ENCODE data around the gene DOCK9.

DOCK9 gene

DNA sequence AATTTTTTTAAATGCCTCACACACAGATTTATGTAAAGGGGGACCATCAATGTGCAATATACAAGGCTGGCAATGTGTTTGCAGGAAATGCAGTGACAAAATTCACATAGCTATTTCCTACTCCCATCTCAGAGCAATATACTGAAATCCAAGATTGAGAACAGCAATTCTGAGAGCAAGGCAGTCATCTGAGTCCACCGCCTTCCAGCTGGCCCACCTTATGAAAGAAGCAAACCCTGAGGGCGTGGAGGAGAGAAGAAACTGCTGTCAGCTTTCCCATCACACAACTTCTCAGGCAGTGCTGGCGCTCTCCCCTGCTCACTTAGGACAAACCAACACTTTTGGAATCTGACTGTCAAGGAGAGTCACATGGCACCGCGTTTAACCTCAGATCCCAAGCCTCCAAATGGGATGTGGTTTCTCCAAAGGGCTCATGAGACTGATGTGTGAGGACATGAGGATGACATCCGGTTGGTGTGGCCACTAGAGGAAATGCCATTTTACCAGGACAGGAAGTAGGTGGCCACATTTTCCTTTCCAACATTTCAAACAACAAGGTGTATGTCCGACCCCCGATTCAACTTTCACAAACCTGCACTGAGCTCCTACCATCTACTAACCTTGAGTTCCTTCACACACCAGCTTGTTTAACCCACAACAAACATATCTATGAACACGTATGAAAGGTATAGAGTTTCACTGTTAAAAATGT lies 3.7 kb upstream of the DOCK9 start:
- no peak overlapping the region for H3K4me3 ChIP-seq
- no peaks in the 10 kb centered on the region for H3K36me3 ChIP-seq
- no peaks in the 10 kb centered on the region for H3K9me3 ChIP-seq
- DNase-seq: no peak
- TF ChIP-seq, protein P1, sequence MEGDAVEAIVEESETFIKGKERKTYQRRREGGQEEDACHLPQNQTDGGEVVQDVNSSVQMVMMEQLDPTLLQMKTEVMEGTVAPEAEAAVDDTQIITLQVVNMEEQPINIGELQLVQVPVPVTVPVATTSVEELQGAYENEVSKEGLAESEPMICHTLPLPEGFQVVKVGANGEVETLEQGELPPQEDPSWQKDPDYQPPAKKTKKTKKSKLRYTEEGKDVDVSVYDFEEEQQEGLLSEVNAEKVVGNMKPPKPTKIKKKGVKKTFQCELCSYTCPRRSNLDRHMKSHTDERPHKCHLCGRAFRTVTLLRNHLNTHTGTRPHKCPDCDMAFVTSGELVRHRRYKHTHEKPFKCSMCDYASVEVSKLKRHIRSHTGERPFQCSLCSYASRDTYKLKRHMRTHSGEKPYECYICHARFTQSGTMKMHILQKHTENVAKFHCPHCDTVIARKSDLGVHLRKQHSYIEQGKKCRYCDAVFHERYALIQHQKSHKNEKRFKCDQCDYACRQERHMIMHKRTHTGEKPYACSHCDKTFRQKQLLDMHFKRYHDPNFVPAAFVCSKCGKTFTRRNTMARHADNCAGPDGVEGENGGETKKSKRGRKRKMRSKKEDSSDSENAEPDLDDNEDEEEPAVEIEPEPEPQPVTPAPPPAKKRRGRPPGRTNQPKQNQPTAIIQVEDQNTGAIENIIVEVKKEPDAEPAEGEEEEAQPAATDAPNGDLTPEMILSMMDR (IDR thresholded peaks at IDR 0.05): no peak
- intact Hi-C loops (cut with DNase I; ENCODE audit: low total_unique reads): loop anchor here (2.0 kb wide), 1 partner anchor 23 kb away; no protein-coding TSS in a partner anchor
- H3K4me1 ChIP-seq: peaks cover 0 to 36% (median 12%) of the 10 kb centered on the region in 4 donors
- H3K27ac ChIP-seq: no peak overlapping the region
- H3K27me3 ChIP-seq: no peaks in the 10 kb centered on the region

DNA sequence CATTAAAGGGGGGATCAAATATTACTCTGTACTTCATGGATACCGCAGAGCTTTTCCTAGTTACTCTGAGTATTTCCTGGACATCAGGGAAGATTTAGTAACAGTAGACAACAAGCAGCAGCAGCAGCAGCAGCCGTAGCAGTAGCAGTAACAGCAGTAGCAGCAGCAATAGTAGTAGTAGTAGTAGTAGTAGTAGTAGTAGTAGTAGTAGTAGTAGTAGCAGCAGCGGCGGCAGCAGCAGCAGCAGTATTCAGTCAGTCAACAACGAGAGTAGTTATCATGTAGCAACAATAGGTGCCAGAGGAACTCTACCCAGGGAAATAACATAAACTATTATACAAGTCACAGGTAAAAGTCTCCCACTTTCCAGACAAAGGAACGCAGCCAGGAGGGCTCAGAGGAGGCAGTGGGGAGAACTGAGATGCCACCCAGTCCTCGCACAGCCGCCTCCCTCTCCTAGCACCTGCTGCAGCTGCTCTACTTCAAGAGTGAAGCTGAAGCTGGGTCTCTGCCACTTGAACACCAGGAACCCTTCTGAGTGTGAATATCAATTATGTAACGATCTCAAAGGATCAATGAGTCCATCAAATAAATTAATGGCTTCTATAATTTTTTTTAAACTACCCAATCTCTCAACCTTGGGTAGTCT lies 1.3 kb upstream of the DOCK9 start:
- no peak for DNase-seq
- H3K4me1 ChIP-seq: peaks cover 0 to 31% (median 12%) of the 10 kb centered on the region in 4 donors
- H3K27ac ChIP-seq: no peak overlapping the region
- intact Hi-C loops (cut with DNase I; ENCODE audit: low total_unique reads): no loop called here
- H3K27me3 ChIP-seq: no peaks in the 10 kb centered on the region
- H3K9me3 ChIP-seq: no peaks in the 10 kb centered on the region
- no peak overlapping the region for H3K4me3 ChIP-seq
- H3K36me3 ChIP-seq: no peaks in the 10 kb centered on the region
- TF ChIP-seq, protein P1 (IDR thresholded peaks at IDR 0.05): no peak

DNA sequence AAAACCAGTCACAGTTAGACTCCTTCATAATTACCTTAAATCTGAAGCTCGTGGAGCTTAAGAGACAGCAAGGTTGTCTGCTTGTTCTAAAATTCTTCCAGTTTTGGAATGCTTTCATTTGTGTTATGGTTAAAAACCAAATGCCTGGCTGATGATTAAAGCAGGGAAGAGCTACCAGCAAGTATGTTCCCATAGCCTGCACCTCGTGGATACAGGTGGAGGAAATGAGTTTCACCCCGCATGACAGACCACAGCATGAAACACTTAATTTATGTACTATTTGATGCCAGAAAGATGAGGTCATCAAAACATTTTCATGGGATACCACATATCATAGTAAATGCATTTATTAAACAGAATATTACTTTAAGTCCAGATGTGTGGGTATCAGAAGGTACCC lies 416 bp upstream of the DOCK9 start:
- H3K9me3 ChIP-seq: no peaks in the 10 kb centered on the region
- TF ChIP-seq, protein P1 (IDR thresholded peaks at IDR 0.05): no peak
- peak overlapping the region; percentile 40 to 46 for H3K4me3 ChIP-seq
- H3K27me3 ChIP-seq: no peaks in the 10 kb centered on the region
- no peak for DNase-seq
- H3K4me1 ChIP-seq: peaks cover 0 to 31% (median 12%) of the 10 kb centered on the region in 4 donors
- H3K27ac ChIP-seq: peak overlapping the region in 1 of 2 donors; percentile 19
- intact Hi-C loops (cut with DNase I; ENCODE audit: low total_unique reads): no loop called here
- H3K36me3 ChIP-seq: no peaks in the 10 kb centered on the region

DNA sequence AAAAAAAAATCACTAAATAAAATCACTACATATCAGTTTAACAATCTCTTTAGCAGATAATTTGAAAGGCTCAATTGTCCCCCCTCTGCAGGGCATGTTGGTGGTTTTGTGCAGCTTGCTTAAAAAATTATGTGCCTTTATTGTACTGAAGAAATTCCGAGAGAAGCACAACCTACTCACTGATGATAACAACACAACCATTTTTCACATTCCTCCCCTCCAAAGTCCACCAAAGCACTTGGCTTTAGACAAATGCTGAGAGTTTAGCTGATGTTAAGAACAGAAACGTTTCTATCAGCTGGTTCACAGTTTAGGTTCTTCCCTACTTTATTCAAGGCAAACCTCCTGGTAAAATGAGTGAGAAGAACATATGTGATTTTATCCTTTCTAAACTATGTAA lies 923 bp downstream of the DOCK9 start:
- Histone ChIP-seq H3K4me3 (peak overlapping the region; percentile 40 to 46), H3K4me1 (peaks cover 0 to 40% (median 16%) of the 10 kb centered on the region in 4 donors)

DNA sequence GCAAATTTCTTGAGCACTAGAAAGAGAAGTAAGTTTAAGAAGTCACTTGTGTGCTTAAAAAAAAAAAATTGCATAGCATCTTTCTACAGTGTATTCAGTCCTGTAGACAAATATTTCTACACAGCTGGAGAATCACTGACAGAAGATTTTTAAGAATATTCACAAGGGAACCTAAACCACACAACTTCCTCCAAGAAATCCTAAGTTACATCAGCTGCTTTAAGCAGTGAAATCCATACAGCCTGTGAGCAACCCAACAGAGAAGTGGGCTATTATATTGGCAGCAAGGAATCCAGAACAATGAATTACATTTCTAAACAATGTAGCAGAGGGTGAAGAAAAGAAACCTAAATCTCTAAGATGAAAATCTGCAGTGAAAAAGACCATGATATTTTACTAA lies 1.5 kb downstream of the DOCK9 start:
- TF ChIP-seq, protein P1 (IDR thresholded peaks at IDR 0.05): no peak
- Histone ChIP-seq H3K9me3 (no peaks in the 10 kb centered on the region), H3K36me3 (no peaks in the 10 kb centered on the region), H3K27ac (no peak overlapping the region), H3K27me3 (no peaks in the 10 kb centered on the region), H3K4me3 (peak overlapping the region; percentile 0 to 8), H3K4me1 (peaks cover 0 to 43% (median 18%) of the 10 kb centered on the region in 4 donors)
- intact Hi-C loops (cut with DNase I; ENCODE audit: low total_unique reads): no loop called here
- no peak for DNase-seq

More for the DNA sequence above, 923 bp downstream of the DOCK9 start:
- H3K9me3 ChIP-seq: no peaks in the 10 kb centered on the region
- H3K27ac ChIP-seq: peak overlapping the region in 1 of 2 donors; percentile 20
- intact Hi-C loops (cut with DNase I; ENCODE audit: low total_unique reads): no loop called here
- no peak for DNase-seq
- TF ChIP-seq, protein P1 (IDR thresholded peaks at IDR 0.05): no peak
- H3K27me3 ChIP-seq: no peaks in the 10 kb centered on the region
- H3K36me3 ChIP-seq: no peaks in the 10 kb centered on the region

Measured in tibial artery (tissue), 4 donors.